Stimulated activated CD8-positive, alpha-beta memory T cell treated with anti-CD3 and anti-CD28 coated beads, Interleukin-15, amount 100 ng/mL, for 1 hour (primary cell): ENCODE data around the gene MAP2K3.
"Not testable (repeated sequence)": the region's sequence is repeated elsewhere in the genome, so short reads cannot be mapped to it uniquely, and the experiment has no call there.

Source experiments
- DNase-seq: peaks from one replicate; pipeline ENCODE4 v3.0.0-alpha.2; 2020; ENCODE audit warnings: low read depth

MAP2K3 gene

GRCh38 chr17:21328778-21329177, 44.3 kb downstream of the MAP2K3 start:
- not testable (repeated sequence) for DNase-seq

GRCh38 chr17:21330436-21331160, 46.1 kb downstream of the MAP2K3 start:
- DNase-seq = no peak

- not testable (repeated sequence) for DNase-seq
These were observed 52.2 kb downstream of the MAP2K3 start for GRCh38 chr17:21336541-21337294.

GRCh38 chr17:21337981-21338625, 53.6 kb downstream of the MAP2K3 start:
- DNase-seq = not testable (repeated sequence)

GRCh38 chr17:21339011-21339410, 54.5 kb downstream of the MAP2K3 start:
- no peak for DNase-seq

GRCh38 chr17:21339571-21339970, 55.1 kb downstream of the MAP2K3 start:
- DNase-seq = not testable (repeated sequence)

GRCh38 chr17:21340407-21340806, 55.9 kb downstream of the MAP2K3 start:
- not testable (repeated sequence) for DNase-seq

GRCh38 chr17:21341279-21341678, 56.8 kb downstream of the MAP2K3 start:
- DNase-seq = not testable (repeated sequence)

- not testable (repeated sequence) for DNase-seq
These were observed 57.5 kb downstream of the MAP2K3 start for GRCh38 chr17:21341925-21342540.

GRCh38 chr17:21343061-21343949, 58.8 kb downstream of the MAP2K3 start:
- not testable (repeated sequence) for DNase-seq

GRCh38 chr17:21344801-21345200, 60.3 kb downstream of the MAP2K3 start:
- not testable (repeated sequence) for DNase-seq

- no peak for DNase-seq
These were observed 60.7 kb downstream of the MAP2K3 start for GRCh38 chr17:21345236-21345635.

GRCh38 chr17:21346107-21346506, 61.6 kb downstream of the MAP2K3 start:
- not testable (repeated sequence) for DNase-seq

- DNase-seq = not testable (repeated sequence)
These were observed 62.2 kb downstream of the MAP2K3 start for GRCh38 chr17:21346651-21347250.

- DNase-seq = not testable (repeated sequence)
These were observed 63.1 kb downstream of the MAP2K3 start for GRCh38 chr17:21347660-21348059.

- DNase-seq = not testable (repeated sequence)
These were observed 63.8 kb downstream of the MAP2K3 start for GRCh38 chr17:21348081-21348925.

- not testable (repeated sequence) for DNase-seq
These were observed 64.4 kb downstream of the MAP2K3 start for GRCh38 chr17:21348926-21349261.

GRCh38 chr17:21349358-21350050, 65.0 kb downstream of the MAP2K3 start:
- not testable (repeated sequence) for DNase-seq

- DNase-seq = not testable (repeated sequence)
These were observed 66.0 kb downstream of the MAP2K3 start for GRCh38 chr17:21350495-21350894.
